K562 (cell line): ENCODE results near the gene FPGS. TPM values are rescaled to one million over a fixed set of nuclear protein-coding genes. Genes with fewer than 3 reads are reported as not detected.
A peak's percentile ranks its signal among the peaks of the same experiment; 100 is the strongest.

Source experiments
- ATAC-seq: fragments of 200-7000 bp; cut with Tn5 transposase; 3 replicates; pipeline ENCODE4 v1.9.1; 2020; ENCODE audit warnings: moderate library complexity
- BruUV-seq: library from RNA; stranded (reverse); fragments of 400-500 nt; replicated peaks from 2 replicates; lab custom pipeline; 2021; lab: Mats Ljungman, UMichigan
- CTCF ChIA-PET: fragments of 300-600 bp; formaldehyde crosslinking; extraction: SDS; loops from one replicate; lab custom pipeline; 2021; ENCODE audit warnings: low intra/inter-chr PET ratio; lab: Yijun Ruan, JAX
- POLR2A ChIA-PET: fragments of 300-600, 350-650 bp; sonication (Branson Sonifier 250); formaldehyde crosslinking; extraction: SDS; loops from one replicate; lab custom pipeline; 2021; ENCODE audit warnings: antibody characterized with exemption, inconsistent platforms; lab: Yijun Ruan, JAX
- DNase-seq, 4 experiments: peaks; one replicate each; pipeline versions ENCODE4 v3.0.0 to v3.0.0-alpha.2; 2011 to 2018; ENCODE audit warnings: low spot score in 3 of 4, mixed read lengths in 3 of 4; ENCODE audit errors: extremely low read depth in 1 of 4
- FAIRE-seq: peaks from 2 replicates; lab custom pipeline; 2011; peaks lifted over from hg19 to GRCh38; lab: Jason Lieb, UNC
- H2AFZ ChIP-seq: 2 replicates; pipeline ENCODE4 v1.6.0; 2011; ENCODE audit warnings: low read depth, low read length, control low read depth, inconsistent platforms
- H3K27ac ChIP-seq: fragments of 200-600 bp; 3 replicates; pipeline ENCODE4 v1.8.0; 2011; ENCODE audit warnings: low read depth, mild to moderate bottlenecking, control low read depth, inconsistent platforms, low read length, moderate library complexity, mixed read lengths; ENCODE audit errors: extremely low read depth
- H3K27me3 ChIP-seq, 2 experiments: fragments of 300-600 bp in 1 of 2; 2 replicates in 1 of 2; 3 replicates in 1 of 2; pipeline versions ENCODE4 v1.6.0 to v1.8.0; 2011; ENCODE audit warnings: inconsistent platforms in 2 of 2, low read length in 2 of 2, mild to moderate bottlenecking in 1 of 2, mixed read lengths in 1 of 2, moderate library complexity in 1 of 2; ENCODE audit not compliant: control insufficient read depth in 2 of 2, insufficient read depth in 2 of 2
- H3K36me3 ChIP-seq: fragments of 300-600 bp; 3 replicates; pipeline ENCODE4 v1.8.0; 2011; ENCODE audit warnings: mild to moderate bottlenecking, low read length, inconsistent platforms; ENCODE audit not compliant: control insufficient read depth, insufficient read depth
- H3K4me1 ChIP-seq, 2 experiments: fragments of 200-600 bp in 1 of 2; replicated peaks in 1 of 2; 2 replicates in 1 of 2; 3 replicates in 1 of 2; pipeline versions ENCODE4 v1.5.1 to v1.8.0; 2011; ENCODE audit warnings: inconsistent platforms in 2 of 2, low read length in 2 of 2, mild to moderate bottlenecking in 1 of 2, mixed read lengths in 1 of 2, moderate library complexity in 1 of 2; ENCODE audit not compliant: control insufficient read depth in 2 of 2, insufficient read depth in 2 of 2
- H3K4me2 ChIP-seq: 2 replicates; pipeline ENCODE4 v1.6.1; 2011; ENCODE audit warnings: low read length, control low read depth, inconsistent platforms, mixed read lengths; ENCODE audit not compliant: insufficient read depth
- H3K4me3 ChIP-seq: fragments of 200-600 bp; sonication (generic), shearing (Covaris generic); 2 replicates; pipeline ENCODE4 v1.5.1; 2016; ENCODE audit warnings: control low read depth, inconsistent platforms
- H3K79me2 ChIP-seq: fragments of 200-600 bp; 3 replicates; pipeline ENCODE4 v1.8.0; 2011; ENCODE audit warnings: low read length, inconsistent platforms; ENCODE audit not compliant: control insufficient read depth, insufficient read depth
- H3K9ac ChIP-seq, 2 experiments: 2 replicates each; pipeline versions ENCODE4 v1.6.0 to v1.6.1; 2011; ENCODE audit warnings: low read depth in 2 of 2, low read length in 2 of 2, control low read depth in 1 of 2, inconsistent platforms in 1 of 2, mild to moderate bottlenecking in 1 of 2, mixed read lengths in 1 of 2; ENCODE audit not compliant: insufficient read depth in 1 of 2
- H3K9me1 ChIP-seq: one replicate; pipeline ENCODE4 v1.6.0; 2011; ENCODE audit warnings: inconsistent platforms, mild to moderate bottlenecking, low read length, moderate library complexity; ENCODE audit not compliant: control insufficient read depth, insufficient read depth
- H3K9me3 ChIP-seq: replicated peaks from 2 replicates; pipeline ENCODE4 v1.5.1; 2011; ENCODE audit warnings: low read depth, low read length, inconsistent platforms; ENCODE audit not compliant: control insufficient read depth, insufficient read depth
- H4K20me1 ChIP-seq: replicated peaks from 2 replicates; pipeline ENCODE4 v1.6.1; 2011; ENCODE audit warnings: low read length, inconsistent platforms, mixed read lengths; ENCODE audit not compliant: control insufficient read depth, insufficient read depth
- CSDE1 ChIP-seq, 2 experiments: fragments of 450-650 bp; IDR thresholded peaks; 2 replicates each; pipeline ENCODE4 v1.6.1; 2016; ENCODE audit warnings: mild to moderate bottlenecking in 1 of 2
- FOXJ3 ChIP-seq: sonication (generic); formaldehyde crosslinking; IDR thresholded peaks from 2 replicates; pipeline ENCODE4 v1.4.0; 2020; ENCODE audit warnings: mild to moderate bottlenecking, missing genetic modification reagents
- MECOM ChIP-seq: fragments of 250-450 bp; sonication (Bioruptor Pico); IDR thresholded peaks from 2 replicates; pipeline ENCODE4 v1.8.0; 2022; ENCODE audit warnings: inconsistent platforms
- MIER1 ChIP-seq: fragments of 450-650 bp; IDR thresholded peaks from 2 replicates; pipeline ENCODE4 v1.6.1; 2016; ENCODE audit warnings: antibody characterized with exemption, mild to moderate bottlenecking, low read depth
- MTA2 ChIP-seq: fragments of 450-650 bp; IDR thresholded peaks from 2 replicates; pipeline ENCODE4 v1.6.1; 2016; ENCODE audit warnings: low read depth
- POLR2AphosphoS5 ChIP-seq: IDR thresholded peaks from 2 replicates; pipeline ENCODE4 v1.6.1; 2011; ENCODE audit warnings: mild to moderate bottlenecking, low read depth, low read length, moderate library complexity; ENCODE audit not compliant: control insufficient read depth, insufficient read depth
- POLR2G ChIP-seq: fragments of 200-400 bp; formaldehyde crosslinking; IDR thresholded peaks from 2 replicates; pipeline ENCODE4 v1.6.1; 2017; ENCODE audit warnings: low read depth, mild to moderate bottlenecking, antibody characterized with exemption, low read length, moderate library complexity
- SIN3B ChIP-seq: fragments of 450-650 bp; IDR thresholded peaks from 2 replicates; pipeline ENCODE4 v1.6.1; 2017; ENCODE audit warnings: low read depth, mild to moderate bottlenecking, moderate library complexity
- TBL1XR1 ChIP-seq, 2 experiments: IDR thresholded peaks; 2 replicates each; pipeline ENCODE4 v1.6.1; 2012; ENCODE audit warnings: improper control_type of control experiment in 2 of 2, low read length in 2 of 2, mild to moderate bottlenecking in 1 of 2
- ZBTB17 ChIP-seq: fragments of 450-650 bp; formaldehyde crosslinking; IDR thresholded peaks from 2 replicates; pipeline ENCODE4 v1.4.0; 2020; ENCODE audit warnings: mild to moderate bottlenecking
- WGBS: fragments of 100-300 bp; shearing (Covaris generic); methylation state at CpG from one replicate; pipeline ENCODE4 v1.1.6; 2016; ENCODE audit warnings: low coverage, mixed read lengths; ENCODE audit not compliant: insufficient coverage; ENCODE audit errors: missing lambda C conversion rate; 5-methylcytosine and 5-hydroxymethylcytosine counted together
- in situ Hi-C: fragments of 300-500 bp; cut with MboI; formaldehyde crosslinking; loops from 4 replicates; pipeline ENCODE4 v1.15.0; 2018; ENCODE audit warnings: inconsistent platforms, mixed read lengths
- intact Hi-C: fragments of 100-400 bp; cut with micrococcal nuclease; formaldehyde crosslinking; loops from 2 replicates; pipeline ENCODE4 v1.14.2; 2022
- polyA plus RNA-seq, 8 experiments: library from polyadenylated mRNA; depleted of rRNA in 4 of 8; stranded (reverse) in 5 of 8; unstranded in 3 of 8; fragments of >200 nt; fragmentation: Nextera tagmentation in 2 of 8; fragmentation: Illumina TruSeq in 1 of 8; extraction: Ambion mirVana in 2 of 8; extraction: Trizol in 1 of 8; gene quantifications; 2 replicates each; pipeline versions ENCODE4 v1.2.1 to v1.2.3, GENCODE V29; 2011 to 2014; ENCODE audit warnings: inconsistent platforms in 1 of 8, missing spikeins in 1 of 8
- total RNA-seq, 7 experiments: library from RNA; depleted of rRNA in 6 of 7; stranded (reverse); fragments of >200 nt in 6 of 7; fragmentation: Illumina TruSeq in 2 of 7; extraction: Trizol in 2 of 7; gene quantifications; 2 replicates each; pipeline versions ENCODE4 v1.2.1 to v1.2.3, GENCODE V29; 2011 to 2021; ENCODE audit warnings: low replicate concordance in 1 of 7
- TF ChIP-seq, protein P1 (sequence below), 2 experiments: fragments of 450-650 bp in 1 of 2; sonication (generic) in 1 of 2; formaldehyde crosslinking in 1 of 2; IDR thresholded peaks; 2 replicates each; pipeline versions ENCODE4 v1.7.1 to v1.9.0; 2016 to 2022; ENCODE audit warnings: inconsistent platforms in 1 of 2, mild to moderate bottlenecking in 1 of 2, missing genetic modification reagents in 1 of 2

Gene FPGS
- total and polyA plus RNA-seq, 9 of the 15 experiments (the other 6 are each of a cell fraction or from before 2014, with no cell fraction given): 0.84 to 86.4 (median 59.2) TPM

DNA sequence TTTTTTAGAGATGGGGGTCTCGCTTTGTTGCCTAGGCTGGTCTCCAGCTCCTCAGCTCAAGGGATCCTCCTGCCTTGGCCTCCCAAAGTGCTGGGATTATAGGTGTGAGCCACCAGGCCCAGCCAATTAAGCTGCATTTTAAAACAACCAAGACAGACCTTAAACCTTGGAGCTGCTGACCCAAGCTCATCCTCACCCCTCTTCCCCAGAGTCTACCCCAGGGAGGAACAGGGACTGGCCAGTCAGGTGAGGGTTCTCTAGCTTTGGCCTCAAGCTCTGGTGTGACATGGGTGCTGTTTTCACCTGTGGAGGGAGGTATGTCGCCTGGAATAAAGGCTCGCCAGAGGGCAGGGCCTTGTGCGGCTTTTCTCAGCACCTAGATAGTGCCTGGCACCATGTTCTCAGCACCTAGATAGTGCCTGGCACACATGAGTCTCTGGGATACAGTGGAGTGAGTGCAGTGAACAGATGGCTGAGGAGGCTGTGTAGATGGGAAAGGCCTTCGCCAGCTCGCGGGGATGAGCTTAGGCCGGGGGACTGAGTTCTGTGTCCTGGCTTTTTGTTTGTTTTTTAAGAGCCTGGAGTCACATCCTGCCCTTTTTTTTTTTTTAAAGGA, 9.5 kb upstream of the FPGS start:
- Histone ChIP-seq H3K4me1 (peaks cover 2 to 26% of the 10 kb centered on the region in 2 experiments; a peak in 4 of 5 replicates), H3K79me2 (peaks cover 21% of the 10 kb centered on the region), H3K9ac (peak overlapping the region in 1 of 2 experiments; percentile 42; a peak in 1 of 4 replicates), H3K4me2 (no peak overlapping the region), H3K9me3 (no peaks in the 10 kb centered on the region), H3K9me1 (no peaks in the 10 kb centered on the region), H3K27ac (no peak overlapping the region), H3K36me3 (peaks cover 50% of the 10 kb centered on the region; the same call in 2 of the 3 replicates), H4K20me1 (peaks cover 11% of the 10 kb centered on the region; the same call in 1 of the 2 replicates), H2AFZ (no peak overlapping the region), H3K27me3 (no peaks in the 10 kb centered on the region), H3K4me3 (no peak overlapping the region)
- in situ Hi-C loops (no loop called here), intact Hi-C loops (no loop called here)
- ChIA-PET CTCF (interaction anchor here (0.7 kb wide), 1 partner anchor 77 kb away, joined by 4 read pairs; no protein-coding TSS in a partner anchor), POLR2A (interaction anchor here (0.6 to 2.7 kb wide), 12 partner anchors 9 to 235 kb away, joined by 3 to 19 read pairs (median 7); partner anchors contain the start of genes AK1, FPGS and PIP5KL1)
- ATAC-seq: peak; percentile 39
- 70% methylated on average over 6 of the region's 8 CpGs for WGBS
- peak in 1 of 4 experiments; percentile 15 for DNase-seq
- no TSS peak for BruUV-seq
- no peak for FAIRE-seq
- TF ChIP-seq MTA2 (no peak), MECOM (CRISPR knock-in tag) (no peak), SIN3B (no peak), ZBTB17 (CRISPR knock-in tag) (no peak), TBL1XR1 (IDR thresholded peaks at IDR 0.05; ENCODE audit: low read length in 2 of 2) (no peak), MIER1 (no peak), POLR2G (0 out of 2 replicates have a peak, but pooled peaks have one; percentile 38), FOXJ3 (no peak), POLR2AphosphoS5 (peak; percentile 19; the same call in 1 of the 2 replicates), CSDE1 (IDR thresholded peaks at IDR 0.05) (no peak)
- TF ChIP-seq, protein P1, sequence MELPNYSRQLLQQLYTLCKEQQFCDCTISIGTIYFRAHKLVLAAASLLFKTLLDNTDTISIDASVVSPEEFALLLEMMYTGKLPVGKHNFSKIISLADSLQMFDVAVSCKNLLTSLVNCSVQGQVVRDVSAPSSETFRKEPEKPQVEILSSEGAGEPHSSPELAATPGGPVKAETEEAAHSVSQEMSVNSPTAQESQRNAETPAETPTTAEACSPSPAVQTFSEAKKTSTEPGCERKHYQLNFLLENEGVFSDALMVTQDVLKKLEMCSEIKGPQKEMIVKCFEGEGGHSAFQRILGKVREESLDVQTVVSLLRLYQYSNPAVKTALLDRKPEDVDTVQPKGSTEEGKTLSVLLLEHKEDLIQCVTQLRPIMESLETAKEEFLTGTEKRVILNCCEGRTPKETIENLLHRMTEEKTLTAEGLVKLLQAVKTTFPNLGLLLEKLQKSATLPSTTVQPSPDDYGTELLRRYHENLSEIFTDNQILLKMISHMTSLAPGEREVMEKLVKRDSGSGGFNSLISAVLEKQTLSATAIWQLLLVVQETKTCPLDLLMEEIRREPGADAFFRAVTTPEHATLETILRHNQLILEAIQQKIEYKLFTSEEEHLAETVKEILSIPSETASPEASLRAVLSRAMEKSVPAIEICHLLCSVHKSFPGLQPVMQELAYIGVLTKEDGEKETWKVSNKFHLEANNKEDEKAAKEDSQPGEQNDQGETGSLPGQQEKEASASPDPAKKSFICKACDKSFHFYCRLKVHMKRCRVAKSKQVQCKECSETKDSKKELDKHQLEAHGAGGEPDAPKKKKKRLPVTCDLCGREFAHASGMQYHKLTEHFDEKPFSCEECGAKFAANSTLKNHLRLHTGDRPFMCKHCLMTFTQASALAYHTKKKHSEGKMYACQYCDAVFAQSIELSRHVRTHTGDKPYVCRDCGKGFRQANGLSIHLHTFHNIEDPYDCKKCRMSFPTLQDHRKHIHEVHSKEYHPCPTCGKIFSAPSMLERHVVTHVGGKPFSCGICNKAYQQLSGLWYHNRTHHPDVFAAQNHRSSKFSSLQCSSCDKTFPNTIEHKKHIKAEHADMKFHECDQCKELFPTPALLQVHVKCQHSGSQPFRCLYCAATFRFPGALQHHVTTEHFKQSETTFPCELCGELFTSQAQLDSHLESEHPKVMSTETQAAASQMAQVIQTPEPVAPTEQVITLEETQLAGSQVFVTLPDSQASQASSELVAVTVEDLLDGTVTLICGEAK (IDR thresholded peaks at IDR 0.05): no peak
- TF ChIP-seq, protein P1 (CRISPR knock-in tag; IDR thresholded peaks at IDR 0.05): no peak
